Mucosa of descending colon (tissue), 3 donors: ENCODE data around the gene FBXO42. TPM values are rescaled to one million over a fixed set of nuclear protein-coding genes. Genes with fewer than 3 reads are reported as not detected.
"Not testable (repeated sequence)": the region's sequence is repeated elsewhere in the genome, so short reads cannot be mapped to it uniquely, and the experiment has no call there.

Source experiments
- ATAC-seq: fragments of 200-7000 bp; cut with Tn5 transposase; one replicate; pipeline ENCODE4 v1.9.1; 2020; ENCODE audit warnings: mild to moderate bottlenecking, moderate library complexity
- DNase-seq, 3 donors: peaks; one replicate each; pipeline ENCODE4 v3.0.0-alpha.2; 2020
- H3K36me3 ChIP-seq: fragments of 200-600 bp; one replicate; pipeline ENCODE4 v1.8.0; 2021; ENCODE audit warnings: low read depth, mild to moderate bottlenecking
- H3K4me1 ChIP-seq: fragments of 200-600 bp; one replicate; pipeline ENCODE4 v1.8.0; 2021; ENCODE audit warnings: low read depth, mild to moderate bottlenecking
- H3K4me3 ChIP-seq: fragments of 200-600 bp; one replicate; pipeline ENCODE4 v1.8.0; 2021; ENCODE audit warnings: mild to moderate bottlenecking
- H3K9me3 ChIP-seq: fragments of 200-600 bp; one replicate; pipeline ENCODE4 v1.8.0; 2021; ENCODE audit warnings: mild to moderate bottlenecking
- intact Hi-C, 2 donors: fragments of 100-400 bp; cut with DNase I in 1 of 2; cut with micrococcal nuclease in 1 of 2; formaldehyde crosslinking; loops; one replicate each; pipeline versions ENCODE4 v1.11.0 to v1.11.1; 2022; cut with DNase I, micrococcal nuclease
- total RNA-seq, 3 donors: library from RNA; stranded (reverse); fragmentation: NEBNext Ultra II Directional in 2 of 3; extraction: Animal tissue kit (Norgen Biotek cat#: 25700) in 2 of 3; gene quantifications; one replicate each; pipeline versions ENCODE4 v1.2.1 to v1.2.4, GENCODE V29; 2021 to 2023
- TF ChIP-seq, protein P1 (sequence below): fragments of 200-600 bp; IDR thresholded peaks from one replicate; pipeline ENCODE4 v1.8.0; 2022; ENCODE audit warnings: antibody characterized with exemption, mild to moderate bottlenecking
- donor health status: DM: no; HTN: no; CAD: no; lungs with moderate emphysema.
- donor health status: DM: no; HTN: no; CAD: no.
- donor health status: DM: no; HTN: yes; CAD: no.

The FBXO42 gene
- total RNA-seq, 3 donors from 2014 or later, result 12.9 to 20.6 (median 16.3) TPM

- TF ChIP-seq, protein P1, sequence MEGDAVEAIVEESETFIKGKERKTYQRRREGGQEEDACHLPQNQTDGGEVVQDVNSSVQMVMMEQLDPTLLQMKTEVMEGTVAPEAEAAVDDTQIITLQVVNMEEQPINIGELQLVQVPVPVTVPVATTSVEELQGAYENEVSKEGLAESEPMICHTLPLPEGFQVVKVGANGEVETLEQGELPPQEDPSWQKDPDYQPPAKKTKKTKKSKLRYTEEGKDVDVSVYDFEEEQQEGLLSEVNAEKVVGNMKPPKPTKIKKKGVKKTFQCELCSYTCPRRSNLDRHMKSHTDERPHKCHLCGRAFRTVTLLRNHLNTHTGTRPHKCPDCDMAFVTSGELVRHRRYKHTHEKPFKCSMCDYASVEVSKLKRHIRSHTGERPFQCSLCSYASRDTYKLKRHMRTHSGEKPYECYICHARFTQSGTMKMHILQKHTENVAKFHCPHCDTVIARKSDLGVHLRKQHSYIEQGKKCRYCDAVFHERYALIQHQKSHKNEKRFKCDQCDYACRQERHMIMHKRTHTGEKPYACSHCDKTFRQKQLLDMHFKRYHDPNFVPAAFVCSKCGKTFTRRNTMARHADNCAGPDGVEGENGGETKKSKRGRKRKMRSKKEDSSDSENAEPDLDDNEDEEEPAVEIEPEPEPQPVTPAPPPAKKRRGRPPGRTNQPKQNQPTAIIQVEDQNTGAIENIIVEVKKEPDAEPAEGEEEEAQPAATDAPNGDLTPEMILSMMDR, result no peak
- H3K4me3 ChIP-seq, result no peak overlapping the region
- no peaks in the 10 kb centered on the region for H3K9me3 ChIP-seq
- ATAC-seq (no peak), DNase-seq (no peak)
- H3K36me3 ChIP-seq, result no peaks in the 10 kb centered on the region
- peaks cover 22% of the 10 kb centered on the region for H3K4me1 ChIP-seq
- intact Hi-C loops, result loop anchor here in 1 of 2 donors (10.0 kb wide), 2 partner anchors 52 to 172 kb away; partner anchors contain the start of gene FAM131C
Observed at GRCh38 chr1:16246961-16247360, 105.3 kb downstream of the FBXO42 start.

DNA sequence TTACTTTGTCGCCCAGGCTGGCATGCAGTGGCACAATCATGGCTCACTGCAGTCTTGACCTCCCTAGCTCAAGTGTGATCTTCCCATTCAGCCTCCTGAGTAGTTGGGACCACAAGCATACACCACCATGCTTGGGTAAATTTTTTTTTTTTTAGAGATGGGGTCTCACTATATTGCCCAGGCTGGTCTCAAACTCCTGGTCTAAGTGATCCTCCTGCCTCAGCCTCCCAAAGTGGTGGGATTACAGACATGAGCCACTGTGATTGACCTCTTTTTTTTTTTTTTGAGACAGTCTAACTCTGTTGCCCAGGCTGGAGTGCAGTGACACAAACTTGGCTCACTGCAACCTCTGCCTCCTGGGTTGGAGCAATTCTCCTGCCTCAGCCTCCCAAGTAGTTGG lies 106.0 kb downstream of the FBXO42 start:
- H3K4me1 ChIP-seq, result peaks cover 22% of the 10 kb centered on the region
- intact Hi-C loops, result loop anchor here in 1 of 2 donors (10.0 kb wide), 2 partner anchors 51 to 171 kb away; partner anchors contain the start of gene FAM131C
- not testable (repeated sequence) for H3K9me3 ChIP-seq

GRCh38 chr1:16245476-16246196 lies 106.6 kb downstream of the FBXO42 start:
- H3K9me3 ChIP-seq, result no peaks in the 10 kb centered on the region
- intact Hi-C loops, result loop anchor here in 1 of 2 donors (10.0 kb wide), 2 partner anchors 51 to 171 kb away; partner anchors contain the start of gene FAM131C

More for the DNA sequence above, 106.0 kb downstream of the FBXO42 start:
- not testable (repeated sequence) for ATAC-seq, H3K36me3 ChIP-seq, DNase-seq, H3K4me3 ChIP-seq

DNA sequence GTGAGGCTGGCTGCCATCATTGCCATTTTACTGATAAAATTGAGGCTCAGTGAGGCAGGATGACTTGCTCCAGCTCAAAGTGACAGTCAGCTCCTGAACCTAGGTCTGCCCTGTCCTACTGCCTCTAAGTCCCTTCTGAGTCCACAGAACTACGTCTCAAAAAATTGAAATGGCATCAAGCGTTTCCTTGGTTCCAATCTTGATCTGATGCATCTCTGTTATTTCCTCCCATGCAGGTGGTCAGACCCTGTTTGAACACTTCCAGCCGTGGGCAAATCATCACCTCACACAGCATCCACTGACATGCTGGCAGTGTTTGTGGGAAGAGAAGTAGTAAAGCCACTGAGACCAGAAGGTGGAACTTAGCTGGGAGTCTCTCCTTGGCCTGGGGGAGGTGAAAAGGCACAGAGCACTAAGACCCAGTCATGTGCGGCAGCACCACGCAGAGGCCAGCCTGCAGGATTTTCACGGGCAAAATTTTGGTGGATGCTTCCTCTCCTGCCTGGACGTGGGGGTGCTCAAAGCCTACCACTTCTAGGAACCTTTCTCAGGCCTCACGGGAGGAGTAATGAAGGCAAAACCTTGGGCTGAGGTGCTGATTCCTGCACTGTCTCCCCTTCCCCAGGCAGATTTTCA lies 107.5 kb downstream of the FBXO42 start:
- DNase-seq, result no peak
- Histone ChIP-seq H3K9me3 (no peaks in the 10 kb centered on the region), H3K4me1 (peaks cover 22% of the 10 kb centered on the region), H3K4me3 (no peak overlapping the region), H3K36me3 (no peaks in the 10 kb centered on the region)
- ATAC-seq, result no peak
- intact Hi-C loops, result loop anchor here in 1 of 2 donors (10.0 kb wide), 2 partner anchors 50 to 170 kb away; partner anchors contain the start of gene FAM131C
- TF ChIP-seq, protein P1, result no peak

More at GRCh38 chr1:16245476-16246196, 106.6 kb downstream of the FBXO42 start:
- ATAC-seq, result no peak
- Histone ChIP-seq H3K4me1 (peaks cover 22% of the 10 kb centered on the region), H3K36me3 (no peaks in the 10 kb centered on the region), H3K4me3 (no peak overlapping the region)
- TF ChIP-seq, protein P1, result no peak
- no peak for DNase-seq

DNA sequence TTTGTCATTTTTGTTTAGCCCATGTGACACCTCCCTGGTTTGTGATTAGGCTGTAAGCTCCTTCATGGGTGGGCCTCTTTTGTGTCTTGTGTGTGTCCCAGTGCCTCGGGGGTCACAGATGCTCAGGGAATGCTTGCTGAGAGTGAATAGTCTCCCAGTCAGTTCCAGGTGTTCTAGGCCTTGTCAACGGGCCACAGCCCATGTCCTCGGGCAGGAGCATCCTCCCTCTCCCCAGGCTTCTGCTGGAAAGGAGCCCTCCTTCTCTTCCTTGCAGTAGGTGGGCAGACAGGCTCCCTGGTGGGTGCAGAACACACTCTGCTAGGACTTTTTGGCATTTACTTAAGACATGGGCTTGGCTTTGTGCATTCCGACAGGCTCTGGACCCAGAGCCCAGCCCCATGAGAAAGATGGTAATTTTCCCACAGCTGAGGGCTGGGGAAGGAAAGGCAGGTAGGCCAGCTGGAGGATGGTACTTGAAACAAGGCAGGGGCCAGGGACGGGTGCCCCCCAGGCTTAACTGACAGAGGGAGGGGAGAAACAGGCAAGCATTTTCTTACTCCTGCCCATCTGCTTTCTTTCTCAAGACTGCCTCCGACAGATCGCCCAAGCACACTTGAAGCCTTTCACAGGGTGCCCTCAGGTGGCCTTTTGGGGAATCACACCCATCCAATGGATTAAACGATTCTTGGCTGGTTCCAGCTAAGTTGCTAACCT lies 108.2 kb downstream of the FBXO42 start:
- H3K36me3 ChIP-seq, result no peaks in the 10 kb centered on the region
- H3K4me1 ChIP-seq, result peaks cover 18% of the 10 kb centered on the region
- DNase-seq (peak in 2 of 3 donors; percentile 79 to 89), ATAC-seq (peak; percentile 79)
- no peak overlapping the region for H3K4me3 ChIP-seq
- no peaks in the 10 kb centered on the region for H3K9me3 ChIP-seq
- intact Hi-C loops, result loop anchor here in 1 of 2 donors (10.0 kb wide), 2 partner anchors 49 to 169 kb away; partner anchors contain the start of gene FAM131C
- TF ChIP-seq, protein P1, result peak; percentile 85
